ENCODE data around the gene MRI1. TPM values are rescaled to one million over a fixed set of nuclear protein-coding genes. Genes with fewer than 3 reads are reported as not detected.

The MRI1 gene
- total RNA-seq, 1 experiment from 2014 or later = 19.6 TPM

DNA sequence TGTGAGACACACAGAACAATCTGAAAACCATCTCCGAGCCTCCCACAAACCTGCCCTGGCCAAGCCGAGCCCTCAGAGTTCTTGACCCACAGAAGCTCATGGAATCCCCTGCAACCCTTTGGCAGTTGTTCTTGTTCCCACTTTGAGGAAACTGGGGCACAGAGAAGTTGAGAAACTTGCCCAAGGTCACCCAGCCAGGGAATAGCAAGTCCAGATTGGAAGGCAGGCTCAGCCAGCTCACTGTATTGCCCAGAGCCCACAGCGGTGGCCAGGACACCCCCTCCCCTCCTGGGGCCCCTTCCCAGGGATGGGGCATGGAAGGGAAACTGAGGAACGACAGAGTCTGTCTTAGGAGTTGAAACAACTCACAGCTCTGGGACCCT is 32.7 kb downstream of the MRI1 start:
- no TSS peak for BruUV-seq (replicated peaks)
- H2AFZ ChIP-seq (ENCODE audit: low read depth, low read length, poor library complexity, severe bottlenecking) = no peak overlapping the region
- peak overlapping the region; percentile 76 for H3K9ac ChIP-seq (ENCODE audit: low read length)
- no peaks in the 10 kb centered on the region for H4K20me1 ChIP-seq (ENCODE audit: insufficient read depth)
- intact Hi-C loops (cut with micrococcal nuclease) = loop anchor here (5.0 kb wide), 1 partner anchor 45 kb away; no protein-coding TSS in a partner anchor
- peak overlapping the region; percentile 93 for H3K4me2 ChIP-seq (ENCODE audit: low read length)
- CTCF ChIA-PET = interaction anchor here (1.2 kb wide), 1 partner anchor 65 kb away, joined by 3 read pairs; no protein-coding TSS in a partner anchor
- H3K4me1 ChIP-seq (ENCODE audit: control insufficient read depth in 1 of 2, insufficient read depth in 2 of 2, low read length in 2 of 2) = peaks cover 35 to 52% of the 10 kb centered on the region in 2 experiments
- DNase-seq (ENCODE audit: low read depth, low spot score) (no peak), ATAC-seq (no peak)
- POLR2A ChIA-PET = interaction anchor here (1.3 to 1.6 kb wide), 2 partner anchors 47 to 59 kb away, joined by 3 to 5 read pairs; no protein-coding TSS in a partner anchor
- peak overlapping the region; percentile 94 for H3K27ac ChIP-seq (ENCODE audit: low read depth, low read length)
- H3K9me3 ChIP-seq (ENCODE audit: control insufficient read depth in 1 of 2, insufficient read depth in 1 of 2, low read depth in 1 of 2, low read length in 2 of 2) = no peaks in the 10 kb centered on the region
- no peaks in the 10 kb centered on the region for H3K9me2 ChIP-seq (ENCODE audit: insufficient read depth)
- no peak for TF ChIP-seq POLR2A (IDR thresholded peaks at IDR 0.05; ENCODE audit: borderline replicate concordance, extremely low read depth, insufficient read depth, insufficient read length)
- no peak for TF ChIP-seq EGR1 (IDR thresholded peaks at IDR 0.05; ENCODE audit: low read depth)
- no peak for TF ChIP-seq SIN3A (IDR thresholded peaks at IDR 0.05; ENCODE audit: low read depth)
- no peak for TF ChIP-seq POLR2AphosphoS5 (IDR thresholded peaks at IDR 0.05; ENCODE audit: low read depth, low read length)
- no peak for TF ChIP-seq SP1 (IDR thresholded peaks at IDR 0.05; ENCODE audit: low read depth)
- TF ChIP-seq YY1 (IDR thresholded peaks at IDR 0.05; ENCODE audit: extremely low read depth, insufficient replicate concordance, low read depth, low read length) = no peak
- TF ChIP-seq CBX3 (IDR thresholded peaks at IDR 0.05; ENCODE audit: low read depth) = no peak
- TF ChIP-seq ATF3 (IDR thresholded peaks at IDR 0.05) = no peak
- no peak for TF ChIP-seq ZBTB33 (IDR thresholded peaks at IDR 0.05; ENCODE audit: extremely low read depth, insufficient replicate concordance, low read length)
- no peak for TF ChIP-seq TCF7L2 (IDR thresholded peaks at IDR 0.05; ENCODE audit: borderline replicate concordance, extremely low read depth, insufficient read depth, insufficient read length)
- TF ChIP-seq FOSL1 (IDR thresholded peaks at IDR 0.05; ENCODE audit: low read depth) = no peak
- TF ChIP-seq, protein P1, sequence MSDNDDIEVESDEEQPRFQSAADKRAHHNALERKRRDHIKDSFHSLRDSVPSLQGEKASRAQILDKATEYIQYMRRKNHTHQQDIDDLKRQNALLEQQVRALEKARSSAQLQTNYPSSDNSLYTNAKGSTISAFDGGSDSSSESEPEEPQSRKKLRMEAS (IDR thresholded peaks at IDR 0.05) = no peak
- TF ChIP-seq, protein P2, sequence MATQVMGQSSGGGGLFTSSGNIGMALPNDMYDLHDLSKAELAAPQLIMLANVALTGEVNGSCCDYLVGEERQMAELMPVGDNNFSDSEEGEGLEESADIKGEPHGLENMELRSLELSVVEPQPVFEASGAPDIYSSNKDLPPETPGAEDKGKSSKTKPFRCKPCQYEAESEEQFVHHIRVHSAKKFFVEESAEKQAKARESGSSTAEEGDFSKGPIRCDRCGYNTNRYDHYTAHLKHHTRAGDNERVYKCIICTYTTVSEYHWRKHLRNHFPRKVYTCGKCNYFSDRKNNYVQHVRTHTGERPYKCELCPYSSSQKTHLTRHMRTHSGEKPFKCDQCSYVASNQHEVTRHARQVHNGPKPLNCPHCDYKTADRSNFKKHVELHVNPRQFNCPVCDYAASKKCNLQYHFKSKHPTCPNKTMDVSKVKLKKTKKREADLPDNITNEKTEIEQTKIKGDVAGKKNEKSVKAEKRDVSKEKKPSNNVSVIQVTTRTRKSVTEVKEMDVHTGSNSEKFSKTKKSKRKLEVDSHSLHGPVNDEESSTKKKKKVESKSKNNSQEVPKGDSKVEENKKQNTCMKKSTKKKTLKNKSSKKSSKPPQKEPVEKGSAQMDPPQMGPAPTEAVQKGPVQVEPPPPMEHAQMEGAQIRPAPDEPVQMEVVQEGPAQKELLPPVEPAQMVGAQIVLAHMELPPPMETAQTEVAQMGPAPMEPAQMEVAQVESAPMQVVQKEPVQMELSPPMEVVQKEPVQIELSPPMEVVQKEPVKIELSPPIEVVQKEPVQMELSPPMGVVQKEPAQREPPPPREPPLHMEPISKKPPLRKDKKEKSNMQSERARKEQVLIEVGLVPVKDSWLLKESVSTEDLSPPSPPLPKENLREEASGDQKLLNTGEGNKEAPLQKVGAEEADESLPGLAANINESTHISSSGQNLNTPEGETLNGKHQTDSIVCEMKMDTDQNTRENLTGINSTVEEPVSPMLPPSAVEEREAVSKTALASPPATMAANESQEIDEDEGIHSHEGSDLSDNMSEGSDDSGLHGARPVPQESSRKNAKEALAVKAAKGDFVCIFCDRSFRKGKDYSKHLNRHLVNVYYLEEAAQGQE (IDR thresholded peaks at IDR 0.05; ENCODE audit: low read depth) = no peak
- no peak for TF ChIP-seq CEBPB (IDR thresholded peaks at IDR 0.05; ENCODE audit: low read depth)
- no peak for TF ChIP-seq RAD21 (IDR thresholded peaks at IDR 0.05; ENCODE audit: low read depth)
- no peak for TF ChIP-seq SRF (IDR thresholded peaks at IDR 0.05; ENCODE audit: low read depth)
- TF ChIP-seq EZH2phosphoT487 (IDR thresholded peaks at IDR 0.05; ENCODE audit: borderline replicate concordance) = no peak
- TF ChIP-seq EZH2 (IDR thresholded peaks at IDR 0.05) = no peak
- no peak for TF ChIP-seq ZNF274 (IDR thresholded peaks at IDR 0.05; ENCODE audit: low read depth, low read length)
- no peaks in the 10 kb centered on the region for H3K36me3 ChIP-seq (ENCODE audit: control insufficient read depth in 1 of 2, insufficient read depth in 2 of 2, low read length in 2 of 2)
- RAD21 ChIA-PET (ENCODE audit: low non-redundant PET in 1 of 2, low total read pairs in 2 of 2, uncharacterized antibody in 2 of 2, unreplicated experiment in 2 of 2) = interaction anchor here in 1 of 2 experiments (1.8 kb wide), 1 partner anchor 65 kb away, joined by 4 read pairs; no protein-coding TSS in a partner anchor
- peak overlapping the region; percentile 74 to 76 for H3K4me3 ChIP-seq (replicated peaks in 1 of 2; ENCODE audit: low read depth in 1 of 2, low read length in 2 of 2)
- H3K27me3 ChIP-seq (ENCODE audit: insufficient read depth, low read length) = no peaks in the 10 kb centered on the region
- H3K79me2 ChIP-seq (ENCODE audit: insufficient read depth, low read length) = peaks cover 6% of the 10 kb centered on the region; the same call in 1 of the 2 replicates
